ENCODE results near the gene PPP2R2D. TPM values are rescaled to one million over a fixed set of nuclear protein-coding genes. Genes with fewer than 3 reads are reported as not detected.
A peak's percentile ranks its signal among the peaks of the same experiment; 100 is the strongest.

PPP2R2D gene
- total RNA-seq, 1 experiment from 2014 or later: 35.1 TPM

DNA sequence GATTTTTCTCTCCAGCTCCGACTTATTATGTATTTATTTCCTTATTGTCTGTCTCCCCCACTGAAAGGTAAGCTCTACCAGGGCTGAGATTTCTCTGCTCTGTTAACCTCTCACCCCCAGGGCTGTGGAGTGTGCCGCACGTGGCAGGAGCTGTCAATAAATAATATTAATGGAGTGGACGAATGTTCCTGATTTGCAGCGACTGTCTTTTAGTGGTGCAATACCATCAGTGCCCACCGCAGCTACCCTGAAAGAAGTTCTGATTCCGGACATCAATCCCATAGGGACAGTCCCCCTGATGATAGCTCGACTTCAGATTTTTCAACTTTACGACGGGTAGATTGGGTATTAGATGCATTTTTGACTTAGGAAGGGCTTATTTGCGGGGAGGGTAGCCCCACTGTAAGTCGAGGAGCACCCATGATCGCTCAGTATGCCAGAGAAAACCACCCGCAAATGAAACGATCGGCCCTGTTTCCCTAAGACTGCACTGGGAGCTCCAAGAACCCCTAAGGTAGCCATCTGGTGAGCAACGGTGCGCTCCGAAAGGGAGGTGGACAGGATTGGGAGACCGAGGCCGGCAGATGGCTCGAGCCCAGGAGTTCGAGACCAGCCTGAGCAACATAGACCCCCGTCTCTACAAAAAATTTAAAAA, 986 bp upstream of the PPP2R2D start:
- Histone ChIP-seq H2BK120ac (ENCODE audit: low read depth, low read length, poor library complexity, severe bottlenecking) (no peak overlapping the region), H3K9me3 (ENCODE audit: control insufficient read depth, low read depth, low read length) (no peaks in the 10 kb centered on the region), H4K8ac (replicated peaks; ENCODE audit: insufficient read length, low read depth, low read length) (no peak overlapping the region), H3K4me2 (ENCODE audit: insufficient read depth, insufficient read length, low read length) (peak overlapping the region; percentile 78), H3K23ac (ENCODE audit: insufficient read length, low read depth, low read length) (no peak overlapping the region), H3K56ac (ENCODE audit: insufficient read length, low read depth, low read length) (no peak overlapping the region), H2AK5ac (ENCODE audit: insufficient read length, low read length) (no peak overlapping the region), H4K5ac (ENCODE audit: insufficient read length, low read depth, low read length) (peak overlapping the region; percentile 21), H4K20me1 (ENCODE audit: control insufficient read depth, insufficient read depth, insufficient read length) (no peaks in the 10 kb centered on the region), H2AFZ (ENCODE audit: low read length) (no peak overlapping the region), H3K23me2 (ENCODE audit: insufficient read length, low read depth, low read length, poor library complexity, severe bottlenecking) (peaks cover 9% of the 10 kb centered on the region), H2BK15ac (ENCODE audit: low read depth, low read length) (no peak overlapping the region), H3K27ac (ENCODE audit: insufficient read length, low read depth, low read length) (no peak overlapping the region), H3K79me1 (ENCODE audit: insufficient read depth, low read depth, low read length, poor library complexity, severe bottlenecking) (no peaks in the 10 kb centered on the region), H3K4me1 (ENCODE audit: insufficient read depth, low read length) (no peaks in the 10 kb centered on the region; the same call in 1 of the 2 replicates), H3K14ac (ENCODE audit: insufficient read depth, low read length) (peak overlapping the region; percentile 90), H3T11ph (ENCODE audit: low read length) (no peak overlapping the region), H3K27me3 (ENCODE audit: insufficient read depth, low read length) (no peaks in the 10 kb centered on the region; the same call in 1 of the 2 replicates), H3K9ac (ENCODE audit: extremely low read depth, insufficient read length, low read length) (peak overlapping the region; percentile 91), H3K4ac (ENCODE audit: low read depth, low read length) (no peak overlapping the region; the same call in 1 of the 2 replicates), H3K18ac (ENCODE audit: insufficient read length, low read depth, low read length) (peak overlapping the region; percentile 96), H2BK5ac (ENCODE audit: insufficient read length, low read length) (no peak overlapping the region), H3K79me2 (ENCODE audit: insufficient read depth, low read length) (peaks cover 17% of the 10 kb centered on the region; the same call in 1 of the 2 replicates), H2BK12ac (ENCODE audit: insufficient read length, low read depth, low read length) (no peak overlapping the region), H4K91ac (ENCODE audit: insufficient read length, low read depth, low read length) (no peak overlapping the region), H2BK20ac (ENCODE audit: low read depth, low read length, poor library complexity, severe bottlenecking) (no peak overlapping the region)
- TF ChIP-seq, protein P1, sequence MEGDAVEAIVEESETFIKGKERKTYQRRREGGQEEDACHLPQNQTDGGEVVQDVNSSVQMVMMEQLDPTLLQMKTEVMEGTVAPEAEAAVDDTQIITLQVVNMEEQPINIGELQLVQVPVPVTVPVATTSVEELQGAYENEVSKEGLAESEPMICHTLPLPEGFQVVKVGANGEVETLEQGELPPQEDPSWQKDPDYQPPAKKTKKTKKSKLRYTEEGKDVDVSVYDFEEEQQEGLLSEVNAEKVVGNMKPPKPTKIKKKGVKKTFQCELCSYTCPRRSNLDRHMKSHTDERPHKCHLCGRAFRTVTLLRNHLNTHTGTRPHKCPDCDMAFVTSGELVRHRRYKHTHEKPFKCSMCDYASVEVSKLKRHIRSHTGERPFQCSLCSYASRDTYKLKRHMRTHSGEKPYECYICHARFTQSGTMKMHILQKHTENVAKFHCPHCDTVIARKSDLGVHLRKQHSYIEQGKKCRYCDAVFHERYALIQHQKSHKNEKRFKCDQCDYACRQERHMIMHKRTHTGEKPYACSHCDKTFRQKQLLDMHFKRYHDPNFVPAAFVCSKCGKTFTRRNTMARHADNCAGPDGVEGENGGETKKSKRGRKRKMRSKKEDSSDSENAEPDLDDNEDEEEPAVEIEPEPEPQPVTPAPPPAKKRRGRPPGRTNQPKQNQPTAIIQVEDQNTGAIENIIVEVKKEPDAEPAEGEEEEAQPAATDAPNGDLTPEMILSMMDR (conservative IDR thresholded peaks at IDR 0.05): peak; percentile 50
- Mint-ChIP-seq H3K9me3 (no peaks in the 10 kb centered on the region; a peak in 1 of 5 replicates), H3K36me3 (ENCODE audit: insufficient read depth in 1 of 3, low read depth in 3 of 3) (peaks cover 4 to 11% (median 6%) of the 10 kb centered on the region in 3 experiments; a peak in 5 of 7 replicates), H3K27me3 (ENCODE audit: low read depth) (peaks cover 23% of the 10 kb centered on the region), H3K27ac (peak overlapping the region; percentile 82 to 95 (median 89); a peak in 5 of 7 replicates), H3K4me1 (peaks cover 29 to 42% of the 10 kb centered on the region in 2 experiments), H3K4me3 (peak overlapping the region; percentile 78 to 90)
- no CpG with 5 or more reads among the region's 24 CpGs for WGBS (ENCODE audit: extremely low coverage, insufficient read length, low lambda C conversion rate)
- DNase-seq: no peak
